Caco-2 (cell line): ENCODE data around the gene TALDO1. TPM values are rescaled to one million over a fixed set of nuclear protein-coding genes. Genes with fewer than 3 reads are reported as not detected.

ENCODE experiments used
- BruUV-seq: library from RNA; stranded (reverse); fragments of 400-500 nt; replicated peaks from 2 replicates; lab custom pipeline; 2021; lab: Mats Ljungman, UMichigan
- CTCF ChIA-PET: fragments of 300-600 bp; sonication (Branson Sonifier 250); formaldehyde crosslinking; loops from one replicate; lab custom pipeline; 2022; ENCODE audit warnings: antibody characterized with exemption; lab: Charles Lee
- POLR2A ChIA-PET: fragments of 300-600 bp; sonication (Branson Sonifier 250); formaldehyde crosslinking; loops from one replicate; lab custom pipeline; 2022; ENCODE audit warnings: antibody characterized with exemption; lab: Charles Lee
- DNase-seq, 2 experiments: peaks; one replicate each; pipeline versions ENCODE4 v3.0.0 to v3.0.0-alpha.2; 2020 to 2022
- H3K27me3 ChIP-seq: replicated peaks from 2 replicates; pipeline ENCODE4 v1.6.0; 2011; ENCODE audit warnings: low read length; ENCODE audit not compliant: control insufficient read depth, insufficient read depth
- H3K36me3 ChIP-seq: 2 replicates; pipeline ENCODE4 v1.5.1; 2011; ENCODE audit warnings: low read length; ENCODE audit not compliant: control insufficient read depth, insufficient read depth
- H3K4me1 ChIP-seq: fragments of 250-450 bp; sonication (Bioruptor Pico); 2 replicates; pipeline ENCODE4 v1.5.1; 2020; ENCODE audit warnings: mild to moderate bottlenecking
- H3K4me3 ChIP-seq: 2 replicates; pipeline ENCODE4 v1.5.1; 2011; ENCODE audit warnings: low read depth, mild to moderate bottlenecking, control low read depth, low read length
- H3K9me3 ChIP-seq: fragments of 250-450 bp; sonication (Bioruptor Pico); 2 replicates; pipeline ENCODE4 v1.5.1; 2020; ENCODE audit warnings: mild to moderate bottlenecking, moderate library complexity
- H3K27ac Mint-ChIP-seq: one replicate; pipeline ENCODE4 v1.8.0; 2022; ENCODE audit warnings: mixed read lengths; ENCODE audit not compliant: unreplicated experiment
- H3K27me3 Mint-ChIP-seq: one replicate; pipeline ENCODE4 v1.8.0; 2022; ENCODE audit warnings: mixed read lengths; ENCODE audit not compliant: insufficient read depth, unreplicated experiment
- H3K36me3 Mint-ChIP-seq: one replicate; pipeline ENCODE4 v1.8.0; 2022; ENCODE audit warnings: mild to moderate bottlenecking, mixed read lengths; ENCODE audit not compliant: insufficient read depth, unreplicated experiment
- H3K4me1 Mint-ChIP-seq: one replicate; pipeline ENCODE4 v1.8.0; 2022; ENCODE audit warnings: low read depth, mixed read lengths; ENCODE audit not compliant: unreplicated experiment
- H3K4me3 Mint-ChIP-seq: one replicate; pipeline ENCODE4 v1.8.0; 2022; ENCODE audit warnings: mild to moderate bottlenecking, moderate library complexity, mixed read lengths; ENCODE audit not compliant: unreplicated experiment
- H3K9me3 Mint-ChIP-seq: one replicate; pipeline ENCODE4 v1.8.0; 2022; ENCODE audit warnings: mixed read lengths; ENCODE audit not compliant: unreplicated experiment
- intact Hi-C: fragments of 100-400 bp; cut with micrococcal nuclease; formaldehyde crosslinking; loops from one replicate; pipeline ENCODE4 v1.10.0; 2022; ENCODE audit not compliant: unreplicated experiment
- total RNA-seq: library from RNA; stranded (reverse); gene quantifications from 2 replicates; pipeline ENCODE4 v1.2.3, GENCODE V29; 2022
- TF ChIP-seq, protein P1 (sequence below), 2 experiments: fragments of 200-600 bp in 1 of 2; IDR thresholded peaks; 1 replicate in 1 of 2; 2 replicates in 1 of 2; pipeline versions ENCODE4 v1.5.1 to v1.8.0; 2011 to 2022; ENCODE audit warnings: antibody characterized with exemption in 1 of 2, control low read depth in 1 of 2, inconsistent platforms in 1 of 2, low read depth in 1 of 2, low read length in 1 of 2, mild to moderate bottlenecking in 1 of 2, moderate library complexity in 1 of 2; ENCODE audit not compliant: insufficient read depth in 1 of 2, severe bottlenecking in 1 of 2, unreplicated experiment in 1 of 2

The TALDO1 gene
- total RNA-seq, 1 experiment from 2014 or later: 293 TPM

DNA sequence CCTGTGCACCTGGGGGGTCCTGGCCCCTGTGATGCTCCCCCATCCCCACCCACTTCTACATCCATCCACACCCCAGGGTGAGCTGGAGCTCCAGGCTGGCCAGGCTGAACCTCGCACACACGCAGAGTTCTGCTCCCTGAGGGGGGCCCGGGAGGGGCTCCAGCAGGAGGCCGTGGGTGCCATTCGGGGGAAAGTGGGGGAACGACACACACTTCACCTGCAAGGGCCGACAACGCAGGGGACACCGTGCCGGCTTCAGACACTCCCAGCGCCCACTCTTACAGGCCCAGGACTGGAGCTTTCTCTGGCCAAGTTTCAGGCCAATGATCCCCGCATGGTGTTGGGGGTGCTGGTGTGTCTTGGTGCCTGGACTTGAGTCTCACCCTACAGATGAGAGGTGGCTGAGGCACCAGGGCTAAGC, 20.0 kb upstream of the TALDO1 start:
- BruUV-seq: no TSS peak
- no peaks in the 10 kb centered on the region for H3K9me3 ChIP-seq
- H3K4me1 Mint-ChIP-seq: peaks cover 4% of the 10 kb centered on the region

DNA sequence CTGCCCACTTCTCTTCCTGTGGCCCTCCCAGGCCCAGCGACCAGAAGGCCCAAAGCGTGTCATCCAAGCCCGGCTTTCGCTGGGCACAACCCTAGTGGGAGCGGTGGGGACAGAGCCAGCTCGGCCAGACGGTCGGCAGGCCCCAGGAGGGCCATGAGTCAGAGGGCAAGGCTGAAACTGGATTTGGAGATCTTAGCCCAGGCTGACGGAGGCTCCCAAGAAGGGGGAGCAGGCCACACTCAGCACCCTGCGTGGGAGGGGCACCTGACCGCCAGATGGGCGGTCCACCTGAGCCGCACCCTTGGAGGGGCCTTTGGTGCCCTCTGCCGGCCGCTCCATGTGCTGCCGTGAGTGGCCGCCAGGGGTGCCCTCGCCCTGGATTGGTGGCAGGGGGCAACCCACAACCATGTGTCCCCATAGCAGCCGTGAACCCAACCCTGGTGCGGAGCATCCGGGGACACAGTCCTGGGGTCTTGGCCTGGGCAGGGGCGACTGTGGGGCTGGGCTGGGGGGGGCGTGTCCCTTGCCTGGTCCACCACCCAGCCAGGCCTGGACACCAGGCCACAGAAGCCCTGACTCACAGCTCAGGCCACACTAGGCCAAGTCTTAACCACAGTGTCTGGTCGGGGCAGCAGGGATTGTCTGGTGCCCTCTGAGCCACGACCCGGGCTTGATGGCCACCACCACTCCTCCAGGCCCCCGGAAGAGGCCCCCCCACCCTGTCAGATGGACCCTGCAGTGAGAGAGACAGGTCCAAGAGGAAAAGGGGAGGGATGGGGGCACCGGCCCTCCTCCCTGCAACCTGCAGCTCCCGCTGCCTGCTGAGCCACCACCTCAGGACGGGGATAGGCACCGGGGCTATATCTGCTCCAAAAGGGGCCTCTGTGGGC, 19.2 kb upstream of the TALDO1 start:
- BruUV-seq: no TSS peak
- H3K27ac Mint-ChIP-seq: no peak overlapping the region
- no peaks in the 10 kb centered on the region for H3K27me3 Mint-ChIP-seq
- peaks cover 4% of the 10 kb centered on the region for H3K4me1 Mint-ChIP-seq
- intact Hi-C loops: loop anchor here (10.0 kb wide), 1 partner anchor 173 kb away; no protein-coding TSS in a partner anchor
- peaks cover 6% of the 10 kb centered on the region for H3K36me3 ChIP-seq
- TF ChIP-seq, protein P1, sequence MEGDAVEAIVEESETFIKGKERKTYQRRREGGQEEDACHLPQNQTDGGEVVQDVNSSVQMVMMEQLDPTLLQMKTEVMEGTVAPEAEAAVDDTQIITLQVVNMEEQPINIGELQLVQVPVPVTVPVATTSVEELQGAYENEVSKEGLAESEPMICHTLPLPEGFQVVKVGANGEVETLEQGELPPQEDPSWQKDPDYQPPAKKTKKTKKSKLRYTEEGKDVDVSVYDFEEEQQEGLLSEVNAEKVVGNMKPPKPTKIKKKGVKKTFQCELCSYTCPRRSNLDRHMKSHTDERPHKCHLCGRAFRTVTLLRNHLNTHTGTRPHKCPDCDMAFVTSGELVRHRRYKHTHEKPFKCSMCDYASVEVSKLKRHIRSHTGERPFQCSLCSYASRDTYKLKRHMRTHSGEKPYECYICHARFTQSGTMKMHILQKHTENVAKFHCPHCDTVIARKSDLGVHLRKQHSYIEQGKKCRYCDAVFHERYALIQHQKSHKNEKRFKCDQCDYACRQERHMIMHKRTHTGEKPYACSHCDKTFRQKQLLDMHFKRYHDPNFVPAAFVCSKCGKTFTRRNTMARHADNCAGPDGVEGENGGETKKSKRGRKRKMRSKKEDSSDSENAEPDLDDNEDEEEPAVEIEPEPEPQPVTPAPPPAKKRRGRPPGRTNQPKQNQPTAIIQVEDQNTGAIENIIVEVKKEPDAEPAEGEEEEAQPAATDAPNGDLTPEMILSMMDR (IDR thresholded peaks at IDR 0.05; ENCODE audit: insufficient read depth in 1 of 2, low read depth in 1 of 2, low read length in 1 of 2, severe bottlenecking in 1 of 2, unreplicated experiment in 1 of 2): peak; percentile 67 to 92
- no peaks in the 10 kb centered on the region for H3K9me3 Mint-ChIP-seq
- H3K36me3 Mint-ChIP-seq: peaks cover 62% of the 10 kb centered on the region
- H3K4me3 ChIP-seq: no peak overlapping the region
- H3K9me3 ChIP-seq: no peaks in the 10 kb centered on the region
- peak in 1 of 2 experiments; percentile 80 for DNase-seq
- CTCF ChIA-PET: no interaction called here
- H3K4me1 ChIP-seq: peaks cover 15% of the 10 kb centered on the region
- H3K4me3 Mint-ChIP-seq: no peak overlapping the region
- POLR2A ChIA-PET: no interaction called here
- H3K27me3 ChIP-seq: no peaks in the 10 kb centered on the region

More for the DNA sequence above, 20.0 kb upstream of the TALDO1 start:
- ChIA-PET POLR2A (interaction anchor here (1.2 kb wide), 1 partner anchor 20 kb away, joined by 3 read pairs; the partner anchor contains the start of gene TALDO1), CTCF (no interaction called here)
- Mint-ChIP-seq H3K9me3 (no peaks in the 10 kb centered on the region), H3K4me3 (no peak overlapping the region), H3K36me3 (peaks cover 60% of the 10 kb centered on the region), H3K27ac (no peak overlapping the region), H3K27me3 (no peaks in the 10 kb centered on the region)
- intact Hi-C loops: loop anchor here (10.0 kb wide), 1 partner anchor 172 kb away; no protein-coding TSS in a partner anchor
- Histone ChIP-seq H3K4me3 (no peak overlapping the region), H3K4me1 (peaks cover 15% of the 10 kb centered on the region), H3K27me3 (no peaks in the 10 kb centered on the region), H3K36me3 (peaks cover 6% of the 10 kb centered on the region)
- DNase-seq: no peak
- TF ChIP-seq, protein P1 (IDR thresholded peaks at IDR 0.05; ENCODE audit: insufficient read depth in 1 of 2, low read depth in 1 of 2, low read length in 1 of 2, severe bottlenecking in 1 of 2, unreplicated experiment in 1 of 2): no peak

DNA sequence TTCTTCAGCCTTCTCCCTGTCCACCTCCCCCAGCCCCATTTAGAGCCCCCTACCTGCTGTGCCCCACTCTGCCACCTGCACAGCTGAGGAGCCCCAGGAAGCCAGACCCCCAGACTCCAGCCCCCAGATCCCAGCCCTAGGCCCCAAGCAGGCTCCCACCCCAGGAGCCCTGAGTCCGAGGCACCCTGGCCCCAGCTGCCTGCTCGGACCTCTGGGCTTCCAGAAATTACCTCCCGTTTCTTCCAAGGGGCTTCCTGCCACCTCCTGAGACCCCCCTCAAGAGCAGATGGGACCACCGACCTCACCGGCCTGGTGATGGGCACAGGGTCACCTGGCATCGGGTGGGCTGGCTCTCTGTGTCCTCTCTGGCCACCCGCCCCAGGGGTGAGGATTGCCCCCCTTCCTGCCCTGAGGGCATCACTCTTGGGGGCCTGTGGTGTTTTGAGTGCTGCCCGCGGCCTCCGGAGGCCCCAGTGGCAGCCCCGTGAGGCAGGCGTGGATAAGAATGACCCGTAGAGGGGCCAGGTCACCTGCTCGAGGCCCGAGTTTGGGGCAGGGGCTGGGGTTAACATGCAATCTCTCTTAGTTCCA, 18.3 kb upstream of the TALDO1 start:
- H3K4me1 Mint-ChIP-seq: peaks cover 4% of the 10 kb centered on the region
- no peaks in the 10 kb centered on the region for H3K9me3 ChIP-seq
- peaks cover 2% of the 10 kb centered on the region for H3K36me3 ChIP-seq
- no peak overlapping the region for H3K4me3 ChIP-seq
- H3K27ac Mint-ChIP-seq: no peak overlapping the region
- intact Hi-C loops: loop anchor here (10.0 kb wide), 1 partner anchor 174 kb away; no protein-coding TSS in a partner anchor
- no peak overlapping the region for H3K4me3 Mint-ChIP-seq
- no peaks in the 10 kb centered on the region for H3K27me3 ChIP-seq
- no peak for DNase-seq
- BruUV-seq: no TSS peak
- H3K36me3 Mint-ChIP-seq: peaks cover 57% of the 10 kb centered on the region
- POLR2A ChIA-PET: no interaction called here
- no peaks in the 10 kb centered on the region for H3K9me3 Mint-ChIP-seq
- no peaks in the 10 kb centered on the region for H3K27me3 Mint-ChIP-seq
- peaks cover 15% of the 10 kb centered on the region for H3K4me1 ChIP-seq
- TF ChIP-seq, protein P1 (IDR thresholded peaks at IDR 0.05; ENCODE audit: insufficient read depth in 1 of 2, low read depth in 1 of 2, low read length in 1 of 2, severe bottlenecking in 1 of 2, unreplicated experiment in 1 of 2): no peak
- CTCF ChIA-PET: no interaction called here
